Thymus (tissue), 11 donors: ENCODE data around the gene SLC17A3. TPM values are rescaled to one million over a fixed set of nuclear protein-coding genes. Genes with fewer than 3 reads are reported as not detected.

Experiments
- DNase-seq, 9 donors: peaks; one replicate each; pipeline ENCODE4 v3.0.0-alpha.2; 2013; ENCODE audit warnings: low spot score in 9 of 9, low read depth in 6 of 9, missing footprints in 1 of 9
- H3K27ac ChIP-seq, 2 donors: one replicate each; pipeline ENCODE4 v1.5.1; 2013; ENCODE audit warnings: control low read depth in 1 of 2, low read depth in 1 of 2, low read length in 1 of 2, mild to moderate bottlenecking in 1 of 2, moderate library complexity in 1 of 2
- H3K27me3 ChIP-seq, 2 donors: one replicate each; pipeline ENCODE4 v1.5.1; 2013; ENCODE audit warnings: low read length in 1 of 2; ENCODE audit not compliant: control insufficient read depth in 2 of 2, insufficient read depth in 1 of 2
- H3K36me3 ChIP-seq, 2 donors: one replicate each; pipeline ENCODE4 v1.5.1; 2013; ENCODE audit warnings: low read length in 1 of 2, mild to moderate bottlenecking in 1 of 2, moderate library complexity in 1 of 2; ENCODE audit not compliant: control insufficient read depth in 2 of 2, insufficient read depth in 2 of 2
- H3K4me1 ChIP-seq, 2 donors: one replicate each; pipeline ENCODE4 v1.5.1; 2013; ENCODE audit warnings: low read length in 2 of 2; ENCODE audit not compliant: control insufficient read depth in 2 of 2, insufficient read depth in 2 of 2
- H3K4me3 ChIP-seq, 2 donors: one replicate each; pipeline ENCODE4 v1.5.1; 2013; ENCODE audit warnings: low read length in 2 of 2, control low read depth in 1 of 2, mild to moderate bottlenecking in 1 of 2
- H3K9me3 ChIP-seq, 2 donors: one replicate each; pipeline ENCODE4 v1.5.1; 2013; ENCODE audit warnings: low read length in 1 of 2, mild to moderate bottlenecking in 1 of 2; ENCODE audit not compliant: control insufficient read depth in 2 of 2, insufficient read depth in 1 of 2
- WGBS: extraction: QIAGEN DNeasy Blood & Tissue Kit; methylation state at CpG from one replicate; pipeline ENCODE4 v1.1.7; 2013; 5-methylcytosine and 5-hydroxymethylcytosine counted together
- polyA plus RNA-seq: library from polyadenylated mRNA; stranded (reverse); fragments of 200-250 nt; gene quantifications from one replicate; pipeline ENCODE4 v1.2.3, GENCODE V29; 2013
- total RNA-seq: library from RNA; stranded (reverse); fragments of 120-200 nt; gene quantifications from one replicate; pipeline ENCODE4 v1.2.4, GENCODE V29; 2013
- donor health status: healthy.

SLC17A3 gene
- total and polyA plus RNA-seq, 2 donors = 0.09 to 0.14 TPM

GRCh38 chr6:25911351-25911750 is 37.3 kb upstream of the SLC17A3 start:
- WGBS = 84% methylated on average over 4 of the region's 4 CpGs
- Histone ChIP-seq H3K36me3 (no peaks in the 10 kb centered on the region), H3K4me3 (no peak overlapping the region), H3K4me1 (no peaks in the 10 kb centered on the region), H3K27me3 (no peaks in the 10 kb centered on the region), H3K27ac (no peak overlapping the region), H3K9me3 (no peaks in the 10 kb centered on the region)
- no peak for DNase-seq

- no peak overlapping the region for H3K4me3 ChIP-seq
- no peaks in the 10 kb centered on the region for H3K9me3 ChIP-seq
- no peaks in the 10 kb centered on the region for H3K4me1 ChIP-seq
- no peak overlapping the region for H3K27ac ChIP-seq
- H3K36me3 ChIP-seq = no peaks in the 10 kb centered on the region
- WGBS = 90% methylated on average over 1 of the region's 1 CpG
- no peaks in the 10 kb centered on the region for H3K27me3 ChIP-seq
- DNase-seq = no peak
Observed at GRCh38 chr6:25907475-25908014, 33.5 kb upstream of the SLC17A3 start.

GRCh38 chr6:25903467-25904099 is 29.5 kb upstream of the SLC17A3 start:
- DNase-seq = no peak
- Histone ChIP-seq H3K4me3 (no peak overlapping the region), H3K27me3 (no peaks in the 10 kb centered on the region), H3K4me1 (no peaks in the 10 kb centered on the region), H3K36me3 (no peaks in the 10 kb centered on the region), H3K9me3 (no peaks in the 10 kb centered on the region), H3K27ac (no peak overlapping the region)
- 92% methylated on average over 4 of the region's 4 CpGs for WGBS

- no peak for DNase-seq
- Histone ChIP-seq H3K9me3 (no peaks in the 10 kb centered on the region), H3K27ac (no peak overlapping the region), H3K4me1 (no peaks in the 10 kb centered on the region), H3K36me3 (no peaks in the 10 kb centered on the region), H3K27me3 (no peaks in the 10 kb centered on the region), H3K4me3 (no peak overlapping the region)
- 99% methylated on average over 1 of the region's 1 CpG for WGBS
Observed at GRCh38 chr6:25902071-25902470, 28.0 kb upstream of the SLC17A3 start.

- H3K4me3 ChIP-seq = no peak overlapping the region
- H3K27me3 ChIP-seq = no peaks in the 10 kb centered on the region
- H3K36me3 ChIP-seq = no peaks in the 10 kb centered on the region
- no peak for DNase-seq
- WGBS = 95% methylated on average over 1 of the region's 1 CpG
- no peaks in the 10 kb centered on the region for H3K4me1 ChIP-seq
- no peaks in the 10 kb centered on the region for H3K9me3 ChIP-seq
- no peak overlapping the region for H3K27ac ChIP-seq
Observed at GRCh38 chr6:25900843-25901242, 26.8 kb upstream of the SLC17A3 start.

- Histone ChIP-seq H3K36me3 (no peaks in the 10 kb centered on the region), H3K9me3 (no peaks in the 10 kb centered on the region), H3K4me3 (no peak overlapping the region), H3K4me1 (no peaks in the 10 kb centered on the region), H3K27ac (no peak overlapping the region), H3K27me3 (no peaks in the 10 kb centered on the region)
- WGBS = 97% methylated on average over 2 of the region's 2 CpGs
- DNase-seq = no peak
Observed at GRCh38 chr6:25899580-25900408, 25.8 kb upstream of the SLC17A3 start.

- 97% methylated on average over 2 of the region's 2 CpGs for WGBS
- Histone ChIP-seq H3K27me3 (no peaks in the 10 kb centered on the region), H3K9me3 (no peaks in the 10 kb centered on the region), H3K4me3 (no peak overlapping the region), H3K4me1 (no peaks in the 10 kb centered on the region), H3K27ac (no peak overlapping the region), H3K36me3 (no peaks in the 10 kb centered on the region)
- DNase-seq = no peak
Observed at GRCh38 chr6:25899123-25899522, 25.1 kb upstream of the SLC17A3 start.

- WGBS = 94% methylated on average over 5 of the region's 5 CpGs
- no peaks in the 10 kb centered on the region for H3K4me1 ChIP-seq
- H3K36me3 ChIP-seq = no peaks in the 10 kb centered on the region
- H3K9me3 ChIP-seq = no peaks in the 10 kb centered on the region
- no peak overlapping the region for H3K27ac ChIP-seq
- no peaks in the 10 kb centered on the region for H3K27me3 ChIP-seq
- no peak for DNase-seq
- H3K4me3 ChIP-seq = no peak overlapping the region
Observed at GRCh38 chr6:25898289-25898977, 24.4 kb upstream of the SLC17A3 start.

GRCh38 chr6:25896252-25896651 is 22.2 kb upstream of the SLC17A3 start:
- Histone ChIP-seq H3K27ac (no peak overlapping the region), H3K36me3 (no peaks in the 10 kb centered on the region), H3K4me1 (no peaks in the 10 kb centered on the region), H3K4me3 (no peak overlapping the region), H3K27me3 (no peaks in the 10 kb centered on the region), H3K9me3 (no peaks in the 10 kb centered on the region)
- DNase-seq = no peak
- 90% methylated on average over 3 of the region's 3 CpGs for whole genome bisulfite sequencing
